ENCODE data around the gene IL1RAPL1.

The IL1RAPL1 gene

DNA sequence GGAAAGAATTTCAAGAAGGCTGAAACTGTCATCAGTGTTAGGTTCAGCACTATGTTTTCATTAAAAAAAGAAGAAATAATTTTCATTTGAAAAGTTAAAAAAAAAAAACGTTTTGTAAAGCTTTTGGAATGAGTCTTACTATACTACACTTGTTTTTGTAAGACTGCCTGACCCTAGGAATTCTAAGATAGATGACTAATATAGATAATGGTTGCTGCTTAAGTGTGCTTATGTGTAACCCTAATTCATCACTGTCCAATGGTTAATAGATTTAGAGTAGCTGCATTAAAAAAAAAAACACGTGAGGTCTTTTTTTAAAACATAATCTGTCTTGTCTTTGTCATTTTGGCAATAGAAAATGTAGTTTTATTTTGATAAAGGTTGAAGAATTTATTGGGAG lies 323.2 kb downstream of the IL1RAPL1 start:
- TF ChIP-seq, protein P1, sequence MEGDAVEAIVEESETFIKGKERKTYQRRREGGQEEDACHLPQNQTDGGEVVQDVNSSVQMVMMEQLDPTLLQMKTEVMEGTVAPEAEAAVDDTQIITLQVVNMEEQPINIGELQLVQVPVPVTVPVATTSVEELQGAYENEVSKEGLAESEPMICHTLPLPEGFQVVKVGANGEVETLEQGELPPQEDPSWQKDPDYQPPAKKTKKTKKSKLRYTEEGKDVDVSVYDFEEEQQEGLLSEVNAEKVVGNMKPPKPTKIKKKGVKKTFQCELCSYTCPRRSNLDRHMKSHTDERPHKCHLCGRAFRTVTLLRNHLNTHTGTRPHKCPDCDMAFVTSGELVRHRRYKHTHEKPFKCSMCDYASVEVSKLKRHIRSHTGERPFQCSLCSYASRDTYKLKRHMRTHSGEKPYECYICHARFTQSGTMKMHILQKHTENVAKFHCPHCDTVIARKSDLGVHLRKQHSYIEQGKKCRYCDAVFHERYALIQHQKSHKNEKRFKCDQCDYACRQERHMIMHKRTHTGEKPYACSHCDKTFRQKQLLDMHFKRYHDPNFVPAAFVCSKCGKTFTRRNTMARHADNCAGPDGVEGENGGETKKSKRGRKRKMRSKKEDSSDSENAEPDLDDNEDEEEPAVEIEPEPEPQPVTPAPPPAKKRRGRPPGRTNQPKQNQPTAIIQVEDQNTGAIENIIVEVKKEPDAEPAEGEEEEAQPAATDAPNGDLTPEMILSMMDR (IDR thresholded peaks at IDR 0.05) = no peak

DNA sequence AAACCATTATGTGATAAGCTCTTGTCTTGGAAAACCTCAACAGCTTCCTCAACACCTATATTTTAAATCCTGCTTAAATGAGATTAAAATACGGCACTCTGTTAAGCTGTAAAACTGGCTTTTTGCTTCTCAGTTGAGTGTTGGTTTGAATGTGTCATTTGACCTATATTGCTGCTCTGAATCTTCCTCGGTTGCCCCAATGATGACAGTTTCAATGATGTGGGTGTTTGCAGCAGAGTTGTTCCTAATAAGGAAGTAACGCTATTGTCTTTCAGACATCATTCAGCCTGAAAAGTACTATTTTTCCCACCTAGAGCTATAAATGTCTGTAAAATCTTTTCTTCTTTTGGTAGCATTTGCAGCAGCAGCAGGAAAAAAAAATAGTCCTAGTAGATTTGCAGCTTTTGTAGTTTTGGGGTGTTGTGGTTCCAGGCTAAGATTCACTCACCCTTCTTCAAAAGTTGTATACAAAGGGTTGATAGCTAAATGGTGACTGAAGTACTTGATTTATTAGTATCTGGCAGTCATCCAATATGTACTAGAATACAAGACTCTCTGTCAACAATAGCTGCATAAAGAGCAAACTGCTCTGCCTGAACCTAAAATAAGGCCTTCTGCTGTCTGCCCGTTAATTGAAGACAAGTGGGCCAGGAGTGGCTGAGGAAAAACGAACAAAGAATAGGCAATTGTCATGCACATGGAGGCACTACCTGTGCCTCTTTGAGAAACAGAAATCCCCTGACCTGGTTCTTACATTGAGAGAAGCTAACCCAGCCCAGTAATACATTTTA lies 333.1 kb downstream of the IL1RAPL1 start:
- TF ChIP-seq, protein P1 (IDR thresholded peaks at IDR 0.05) = no peak

DNA sequence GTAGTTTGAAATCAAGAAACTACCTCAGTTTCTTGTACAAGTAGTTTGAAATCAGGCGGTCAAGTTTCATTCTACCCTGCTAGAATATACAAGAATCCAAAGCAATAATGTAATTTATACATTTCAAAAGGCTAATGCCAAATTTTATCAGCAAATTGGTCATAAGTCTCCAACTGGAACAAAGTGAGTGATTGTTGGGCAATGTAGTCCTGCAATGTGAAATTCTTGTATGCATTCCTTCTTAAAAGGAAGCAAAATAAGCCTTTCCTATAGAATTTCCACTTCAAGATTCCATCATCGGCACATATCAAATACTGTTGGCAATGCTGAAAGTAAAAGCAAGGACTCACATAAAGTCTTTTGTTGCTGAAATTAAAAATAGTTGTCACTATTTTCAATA lies 334.9 kb downstream of the IL1RAPL1 start:
- TF ChIP-seq, protein P1 (IDR thresholded peaks at IDR 0.05) = no peak

DNA sequence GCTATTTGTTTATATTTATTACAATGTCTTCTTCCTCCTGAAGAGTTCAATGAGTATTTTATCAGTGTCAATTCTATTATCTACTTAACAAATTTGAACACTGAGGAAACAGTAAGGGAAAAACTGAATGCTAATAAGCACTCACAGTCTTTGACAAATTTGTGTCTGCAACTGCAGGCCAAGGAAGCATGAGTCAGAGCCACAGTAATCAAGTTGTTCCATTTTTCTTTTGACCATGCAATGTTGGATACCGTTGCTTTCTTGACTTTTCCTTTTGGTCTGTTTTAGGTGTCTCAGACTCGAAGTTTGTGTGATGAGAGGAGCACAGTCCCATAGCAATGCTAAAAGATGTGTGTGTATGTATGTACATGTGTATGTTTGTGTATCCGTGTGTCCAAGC lies 359.6 kb downstream of the IL1RAPL1 start:
- TF ChIP-seq, protein P1 (IDR thresholded peaks at IDR 0.05) = no peak

DNA sequence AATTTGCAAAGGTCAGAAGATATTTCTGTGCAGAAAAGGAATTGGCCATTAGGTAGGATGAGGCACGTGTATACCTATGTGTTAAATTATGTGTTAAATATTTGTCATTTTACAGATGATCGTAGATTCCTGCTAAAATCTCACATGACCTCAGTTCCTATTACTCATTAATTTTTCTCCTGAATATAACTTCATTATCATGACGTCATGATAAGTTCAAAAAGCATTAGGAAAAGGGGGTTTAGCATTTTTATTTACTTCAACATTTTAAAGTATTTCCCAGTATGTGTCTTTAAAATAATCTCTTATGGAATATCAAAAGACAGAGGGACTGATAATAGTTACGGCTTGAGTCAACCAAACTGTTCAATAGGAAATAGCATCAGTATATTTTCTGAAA lies 372.8 kb downstream of the IL1RAPL1 start:
- TF ChIP-seq, protein P1 (IDR thresholded peaks at IDR 0.05) = no peak

DNA sequence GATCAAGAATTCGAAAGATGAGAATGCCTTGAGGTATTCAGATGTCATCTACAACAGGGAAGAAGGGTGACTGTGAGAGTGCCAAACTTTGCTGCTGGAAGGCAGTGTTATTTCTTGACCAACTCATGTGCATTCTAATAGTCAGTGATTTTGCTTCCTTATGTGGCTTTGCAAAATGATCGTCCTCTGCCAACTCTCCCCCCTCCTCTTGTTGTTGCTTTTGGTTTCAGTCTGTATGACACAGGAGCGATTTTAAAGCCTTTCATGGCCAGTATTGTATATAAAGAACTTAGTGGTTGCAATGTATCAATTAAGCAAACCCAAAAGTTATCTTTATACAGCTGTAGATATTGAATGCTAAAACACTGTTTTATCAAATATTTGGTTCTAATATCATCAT lies 379.1 kb downstream of the IL1RAPL1 start:
- TF ChIP-seq, protein P1 (IDR thresholded peaks at IDR 0.05) = no peak

DNA sequence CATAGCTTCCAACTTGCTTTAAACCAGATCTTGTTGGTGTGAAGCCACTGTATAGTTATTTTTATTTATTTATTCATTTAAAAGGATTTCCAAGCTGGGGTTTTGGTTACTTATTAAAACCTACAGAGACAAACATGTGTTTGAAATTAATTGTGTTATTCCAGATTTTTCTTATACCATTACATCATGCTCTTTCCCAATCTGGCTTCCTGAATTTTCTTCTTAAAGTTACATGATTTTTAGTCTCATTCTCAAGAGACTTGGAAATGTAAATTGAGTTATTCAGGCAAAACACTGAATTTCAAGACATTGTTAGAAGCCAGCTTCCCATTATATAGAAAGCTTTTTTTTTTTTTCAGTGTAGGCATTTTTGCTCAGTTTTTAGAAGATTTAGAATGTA lies 381.9 kb downstream of the IL1RAPL1 start:
- TF ChIP-seq, protein P1 (IDR thresholded peaks at IDR 0.05) = no peak

DNA sequence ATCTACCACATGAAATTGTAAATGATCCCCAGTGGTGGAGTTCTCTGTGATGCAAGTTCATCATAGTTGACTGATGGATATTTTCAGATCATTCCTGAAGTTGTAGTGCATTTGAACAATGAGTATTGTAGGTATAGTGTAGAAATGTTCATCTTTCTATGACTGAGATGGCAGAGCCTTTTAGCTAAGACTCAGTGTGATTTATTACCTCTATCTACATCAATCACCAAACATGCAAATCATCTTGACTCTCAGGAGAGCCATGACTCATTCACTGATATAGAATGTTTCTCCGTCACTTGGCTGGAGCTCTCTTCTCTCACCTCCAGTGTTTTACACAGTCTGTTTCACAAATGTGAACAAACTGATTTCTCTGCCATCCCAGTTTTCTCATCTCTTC lies 392.6 kb downstream of the IL1RAPL1 start:
- TF ChIP-seq, protein P1 (IDR thresholded peaks at IDR 0.05) = no peak

Measured in LNCAP (cell line).